ENCODE results near the gene RAI1.

- TF ChIP-seq NFRKB (IDR thresholded peaks at IDR 0.05) (no peak), BHLHE40 (IDR thresholded peaks at IDR 0.05; ENCODE audit: borderline replicate concordance) (no peak), FOXM1 (IDR thresholded peaks at IDR 0.05; ENCODE audit: borderline replicate concordance) (no peak), SP1 (IDR thresholded peaks at IDR 0.05) (no peak), ELF4 (IDR thresholded peaks at IDR 0.05) (no peak), L3MBTL2 (conservative IDR thresholded peaks at IDR 0.05) (no peak), ZNF384 (IDR thresholded peaks at IDR 0.05) (no peak), HDGF (IDR thresholded peaks at IDR 0.05; ENCODE audit: borderline replicate concordance) (no peak), PKNOX1 (IDR thresholded peaks at IDR 0.05) (no peak), FOXK2 (IDR thresholded peaks at IDR 0.05) (no peak)
Measured at GRCh38 chr17:17772231-17772630, 91.0 kb downstream of the RAI1 start.

Data from HEK293T (cell line).